WERI-Rb-1 (cell line): Measurements from ENCODE around the gene KIAA1671.

ENCODE experiments used
- DNase-seq: peaks from one replicate; pipeline ENCODE4 v3.0.0-alpha.2; 2020
- H3K27ac ChIP-seq: fragments of 250-450 bp; sonication (Bioruptor Pico); 2 replicates; pipeline ENCODE4 v1.5.1; 2020; ENCODE audit warnings: mild to moderate bottlenecking, moderate library complexity
- H3K27me3 ChIP-seq: fragments of 250-450 bp; sonication (Bioruptor Pico); 2 replicates; pipeline ENCODE4 v1.5.1; 2021; ENCODE audit warnings: mild to moderate bottlenecking, low read depth, moderate library complexity; ENCODE audit not compliant: insufficient read depth, severe bottlenecking
- H3K36me3 ChIP-seq: fragments of 250-450 bp; sonication (Bioruptor Pico); 2 replicates; pipeline ENCODE4 v1.5.1; 2020; ENCODE audit warnings: mild to moderate bottlenecking, moderate library complexity
- H3K4me3 ChIP-seq: 2 replicates; pipeline ENCODE4 v1.5.1; 2011; ENCODE audit warnings: low read depth, mild to moderate bottlenecking, control low read depth, low read length
- H3K9me3 ChIP-seq: fragments of 250-450 bp; sonication (Bioruptor Pico); 2 replicates; pipeline ENCODE4 v1.5.1; 2021; ENCODE audit warnings: mild to moderate bottlenecking, moderate library complexity; ENCODE audit not compliant: severe bottlenecking
- TF ChIP-seq, protein P1 (sequence below): IDR thresholded peaks from 2 replicates; pipeline ENCODE4 v1.5.1; 2011; ENCODE audit warnings: low read depth, mild to moderate bottlenecking, control low read depth, inconsistent platforms, low read length

The KIAA1671 gene

DNA sequence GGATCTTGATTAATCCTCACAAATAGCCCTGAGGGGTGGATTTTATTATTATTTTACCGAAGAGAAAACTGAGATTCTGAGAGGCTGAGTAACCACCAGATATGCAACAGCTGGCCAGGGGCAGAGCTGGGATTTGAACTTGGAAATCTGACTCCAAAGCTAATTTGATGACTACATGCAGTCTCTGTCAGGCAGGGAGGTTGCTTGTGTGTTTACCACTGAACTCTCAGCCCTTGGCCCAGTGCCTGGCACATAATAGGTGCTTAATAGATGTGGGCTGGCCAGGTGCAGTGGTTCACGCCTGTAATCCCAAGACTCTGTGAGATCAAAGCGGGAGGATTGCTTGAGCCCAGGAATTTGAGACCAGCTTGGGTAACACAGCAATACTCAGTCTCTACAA is 125.4 kb downstream of the KIAA1671 start:
- Histone ChIP-seq H3K27me3 (no peaks in the 10 kb centered on the region), H3K4me3 (no peak overlapping the region), H3K9me3 (no peaks in the 10 kb centered on the region), H3K27ac (no peak overlapping the region; the same call in 1 of the 2 replicates), H3K36me3 (no peaks in the 10 kb centered on the region)
- TF ChIP-seq, protein P1, sequence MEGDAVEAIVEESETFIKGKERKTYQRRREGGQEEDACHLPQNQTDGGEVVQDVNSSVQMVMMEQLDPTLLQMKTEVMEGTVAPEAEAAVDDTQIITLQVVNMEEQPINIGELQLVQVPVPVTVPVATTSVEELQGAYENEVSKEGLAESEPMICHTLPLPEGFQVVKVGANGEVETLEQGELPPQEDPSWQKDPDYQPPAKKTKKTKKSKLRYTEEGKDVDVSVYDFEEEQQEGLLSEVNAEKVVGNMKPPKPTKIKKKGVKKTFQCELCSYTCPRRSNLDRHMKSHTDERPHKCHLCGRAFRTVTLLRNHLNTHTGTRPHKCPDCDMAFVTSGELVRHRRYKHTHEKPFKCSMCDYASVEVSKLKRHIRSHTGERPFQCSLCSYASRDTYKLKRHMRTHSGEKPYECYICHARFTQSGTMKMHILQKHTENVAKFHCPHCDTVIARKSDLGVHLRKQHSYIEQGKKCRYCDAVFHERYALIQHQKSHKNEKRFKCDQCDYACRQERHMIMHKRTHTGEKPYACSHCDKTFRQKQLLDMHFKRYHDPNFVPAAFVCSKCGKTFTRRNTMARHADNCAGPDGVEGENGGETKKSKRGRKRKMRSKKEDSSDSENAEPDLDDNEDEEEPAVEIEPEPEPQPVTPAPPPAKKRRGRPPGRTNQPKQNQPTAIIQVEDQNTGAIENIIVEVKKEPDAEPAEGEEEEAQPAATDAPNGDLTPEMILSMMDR: no peak
- peak; percentile 20 for DNase-seq

DNA sequence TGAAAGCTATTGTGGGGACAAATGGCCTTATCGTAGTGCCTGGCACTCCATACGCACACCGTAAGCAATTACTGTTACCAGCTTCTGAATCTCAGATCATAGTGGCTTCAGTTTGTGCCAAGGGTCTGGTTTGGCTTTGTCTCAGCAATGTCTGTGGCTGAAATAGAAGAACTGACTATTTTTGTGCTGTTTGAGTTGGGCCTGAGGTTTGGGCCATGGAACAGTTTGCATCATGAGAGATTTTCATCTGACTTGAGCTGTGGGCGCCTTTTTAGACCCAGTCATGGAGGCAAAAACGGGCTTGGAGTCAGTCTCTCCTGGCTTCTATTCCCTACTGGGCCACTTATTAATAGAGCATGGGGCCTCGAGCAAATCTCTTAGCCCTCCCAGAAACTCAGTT is 126.1 kb downstream of the KIAA1671 start:
- H3K27me3 ChIP-seq: no peaks in the 10 kb centered on the region
- no peaks in the 10 kb centered on the region for H3K9me3 ChIP-seq
- no peak overlapping the region for H3K27ac ChIP-seq
- TF ChIP-seq, protein P1: no peak
- no peaks in the 10 kb centered on the region for H3K36me3 ChIP-seq
- no peak overlapping the region for H3K4me3 ChIP-seq
- DNase-seq: no peak

DNA sequence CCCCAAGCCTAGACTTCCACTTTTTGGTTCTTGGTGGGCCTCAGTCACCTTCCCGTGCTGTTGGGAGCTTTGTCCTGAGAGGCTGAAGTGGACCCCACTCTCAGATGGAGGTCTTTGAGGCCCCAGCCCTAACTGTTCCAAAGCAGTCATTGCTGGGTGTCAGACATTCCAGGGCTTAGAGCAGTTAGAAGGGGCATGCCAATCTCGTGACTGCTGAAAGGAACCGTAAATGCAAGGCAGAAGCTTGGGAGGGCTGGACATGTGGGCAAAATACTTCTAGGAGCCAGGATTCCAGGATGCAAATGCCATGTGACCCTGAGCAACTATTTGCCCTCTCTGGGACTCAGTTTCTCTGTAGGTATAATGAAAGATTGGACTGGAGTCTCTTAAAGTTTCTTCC is 128.3 kb downstream of the KIAA1671 start:
- Histone ChIP-seq H3K9me3 (no peaks in the 10 kb centered on the region), H3K27ac (no peak overlapping the region)
- DNase-seq: no peak

DNA sequence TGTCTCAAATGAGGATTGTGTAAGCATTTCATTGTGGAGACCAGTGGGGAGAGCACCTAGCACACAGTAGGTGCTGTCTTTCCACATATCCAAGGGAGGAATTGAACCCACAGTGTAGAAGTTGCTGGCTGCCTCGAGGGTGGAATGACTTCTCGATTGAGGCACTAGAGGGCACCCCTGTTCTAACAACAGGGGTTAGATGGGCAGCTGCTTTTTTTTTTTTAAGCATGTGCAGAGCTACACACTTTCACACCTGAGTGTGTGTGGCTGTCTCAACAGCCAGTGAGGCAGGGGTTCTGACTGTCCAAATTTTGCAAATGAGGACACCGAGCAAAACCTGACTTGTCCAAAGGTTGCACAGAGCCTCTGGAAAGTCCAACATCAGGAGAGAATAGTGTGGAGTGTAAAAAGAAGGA is 128.9 kb downstream of the KIAA1671 start:
- Histone ChIP-seq H3K9me3 (no peaks in the 10 kb centered on the region), H3K4me3 (no peak overlapping the region), H3K27ac (no peak overlapping the region), H3K27me3 (no peaks in the 10 kb centered on the region), H3K36me3 (no peaks in the 10 kb centered on the region)
- DNase-seq: peak; percentile 64
- TF ChIP-seq, protein P1: peak; percentile 76

More for the DNA sequence above, 128.3 kb downstream of the KIAA1671 start:
- Histone ChIP-seq H3K27me3 (no peaks in the 10 kb centered on the region), H3K4me3 (no peak overlapping the region), H3K36me3 (no peaks in the 10 kb centered on the region)
- TF ChIP-seq, protein P1: no peak

DNA sequence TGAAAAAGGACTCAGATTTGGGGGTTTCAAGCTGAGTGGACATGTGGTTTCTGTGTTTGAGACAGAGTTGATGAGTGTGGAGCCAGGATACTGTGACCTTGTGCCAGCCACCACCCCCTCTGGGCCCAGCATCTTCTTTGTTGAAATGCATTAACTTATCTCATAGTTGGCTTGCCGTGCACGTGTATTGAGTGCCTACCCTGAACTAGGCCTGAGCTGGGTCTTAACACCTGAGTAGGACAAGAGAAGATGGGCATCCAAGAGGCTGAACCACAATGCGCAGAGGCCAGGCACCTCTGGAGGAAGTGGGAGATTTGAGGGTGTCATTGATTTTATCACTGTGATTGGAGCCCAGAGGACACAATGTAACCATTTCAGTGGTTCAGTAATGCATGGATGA is 129.6 kb downstream of the KIAA1671 start:
- DNase-seq: no peak
- TF ChIP-seq, protein P1: no peak
- H3K27me3 ChIP-seq: no peaks in the 10 kb centered on the region
- no peaks in the 10 kb centered on the region for H3K36me3 ChIP-seq
- no peak overlapping the region for H3K4me3 ChIP-seq
- H3K27ac ChIP-seq: no peak overlapping the region
- no peaks in the 10 kb centered on the region for H3K9me3 ChIP-seq

DNA sequence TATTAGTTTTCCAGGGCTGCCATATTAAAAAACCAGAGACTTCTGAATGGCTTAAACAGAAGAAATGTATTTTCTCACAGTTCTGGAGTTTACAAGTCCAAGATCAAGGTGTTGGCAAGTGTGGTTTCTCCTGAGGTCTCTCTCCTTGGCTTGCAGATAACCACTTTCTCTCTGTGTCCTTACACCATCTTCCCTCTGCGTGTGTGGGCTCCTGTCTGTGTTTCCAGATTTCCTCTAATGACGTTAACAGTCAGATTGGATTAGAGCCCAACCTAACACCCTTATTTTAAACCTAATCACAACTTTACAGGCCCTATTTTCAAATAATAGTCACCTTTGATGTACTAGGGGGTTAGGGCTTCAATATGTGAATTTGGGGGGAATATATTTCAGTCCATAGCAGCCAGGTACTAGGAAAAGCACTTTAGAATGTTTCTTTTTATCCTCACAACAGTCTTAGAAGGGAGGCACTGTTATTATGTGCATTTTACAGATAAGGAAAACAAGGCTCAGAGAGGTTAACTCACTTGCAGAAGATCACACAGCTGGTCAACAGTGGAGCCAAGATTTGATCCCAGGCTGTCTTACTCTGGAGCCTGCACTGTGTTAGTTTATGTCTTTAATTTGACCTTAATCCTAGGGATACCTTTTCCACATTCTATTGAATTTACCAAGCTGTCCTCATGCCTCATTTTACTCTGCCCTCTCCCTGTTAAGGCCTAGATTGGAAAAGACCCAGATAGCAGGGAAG is 130.7 kb downstream of the KIAA1671 start:
- Histone ChIP-seq H3K9me3 (no peaks in the 10 kb centered on the region), H3K27ac (no peak overlapping the region), H3K27me3 (no peaks in the 10 kb centered on the region), H3K4me3 (no peak overlapping the region), H3K36me3 (no peaks in the 10 kb centered on the region)
- no peak for DNase-seq
- TF ChIP-seq, protein P1: no peak
